ENCODE measurements around the gene FOXN3.
"Not testable (repeated sequence)": the region's sequence is repeated elsewhere in the genome, so short reads cannot be mapped to it uniquely, and the experiment has no call there.

Gene FOXN3

GRCh38 chr14:89185919-89186855 lies 230.8 kb downstream of the FOXN3 start:
- DNase-seq: no peak

GRCh38 chr14:89184952-89185351 lies 232.1 kb downstream of the FOXN3 start:
- no peak for DNase-seq

GRCh38 chr14:89182326-89182725 lies 234.7 kb downstream of the FOXN3 start:
- DNase-seq: no peak

- no peak for DNase-seq
Observed at GRCh38 chr14:89180546-89180945, 236.5 kb downstream of the FOXN3 start.

- no peak for DNase-seq
Observed at GRCh38 chr14:89179891-89180404, 237.1 kb downstream of the FOXN3 start.

GRCh38 chr14:89178800-89179535 lies 238.1 kb downstream of the FOXN3 start:
- no peak for DNase-seq

GRCh38 chr14:89178376-89178775 lies 238.7 kb downstream of the FOXN3 start:
- DNase-seq: no peak

- DNase-seq: no peak
Observed at GRCh38 chr14:89175881-89176799, 240.9 kb downstream of the FOXN3 start.

GRCh38 chr14:89171628-89172027 lies 245.4 kb downstream of the FOXN3 start:
- no peak for DNase-seq

- DNase-seq: no peak
Observed at GRCh38 chr14:89171168-89171567, 245.9 kb downstream of the FOXN3 start.

GRCh38 chr14:89167705-89168104 lies 249.3 kb downstream of the FOXN3 start:
- no peak for DNase-seq

GRCh38 chr14:89166633-89167032 lies 250.4 kb downstream of the FOXN3 start:
- no peak for DNase-seq

- DNase-seq: no peak
Observed at GRCh38 chr14:89165189-89166181, 251.5 kb downstream of the FOXN3 start.

- DNase-seq: no peak
Observed at GRCh38 chr14:89164168-89165073, 252.6 kb downstream of the FOXN3 start.

GRCh38 chr14:89163031-89163636 lies 253.9 kb downstream of the FOXN3 start:
- no peak for DNase-seq

GRCh38 chr14:89162586-89162985 lies 254.4 kb downstream of the FOXN3 start:
- no peak for DNase-seq

GRCh38 chr14:89160437-89160836 lies 256.6 kb downstream of the FOXN3 start:
- DNase-seq: no peak

- no peak for DNase-seq
Observed at GRCh38 chr14:89158701-89159100, 258.3 kb downstream of the FOXN3 start.

GRCh38 chr14:89158104-89158503 lies 258.9 kb downstream of the FOXN3 start:
- not testable (repeated sequence) for DNase-seq

GRCh38 chr14:89155491-89155890 lies 261.5 kb downstream of the FOXN3 start:
- no peak for DNase-seq
